Muscle of leg (tissue), 16 donors: ENCODE data around the gene FLT3LG. TPM values are rescaled to one million over a fixed set of nuclear protein-coding genes. Genes with fewer than 3 reads are reported as not detected.

Source experiments
- DNase-seq: peaks from one replicate; pipeline ENCODE4 v3.0.0; 2013
- H3K27ac ChIP-seq: one replicate; pipeline ENCODE4 v1.5.1; 2013; ENCODE audit warnings: mild to moderate bottlenecking, low read length, control low read depth
- H3K27me3 ChIP-seq: one replicate; pipeline ENCODE4 v1.6.1; 2013; ENCODE audit warnings: low read length; ENCODE audit not compliant: control insufficient read depth, insufficient read depth
- H3K36me3 ChIP-seq: one replicate; pipeline ENCODE4 v1.6.1; 2013; ENCODE audit warnings: low read length; ENCODE audit not compliant: control insufficient read depth, insufficient read depth
- H3K4me1 ChIP-seq: one replicate; pipeline ENCODE4 v1.6.1; 2013; ENCODE audit warnings: low read length; ENCODE audit not compliant: control insufficient read depth, insufficient read depth
- H3K4me3 ChIP-seq: one replicate; pipeline ENCODE4 v1.5.1; 2013; ENCODE audit warnings: low read length, control low read depth
- H3K9me3 ChIP-seq: replicated peaks from 2 replicates; pipeline ENCODE4 v1.6.1; 2013; ENCODE audit warnings: low read depth, low read length; ENCODE audit not compliant: control insufficient read depth
- WGBS: methylation state at CpG from one replicate; pipeline ENCODE4 v1.1.5; 2013; ENCODE audit warnings: missing lambda C conversion rate; ENCODE audit not compliant: insufficient coverage; 5-methylcytosine and 5-hydroxymethylcytosine counted together
- long read RNA-seq, 11 donors: transcript quantifications; one replicate each; lab custom pipeline, GENCODE V29; 2026
- polyA plus RNA-seq, 8 donors: library from polyadenylated mRNA; unstranded; fragments of 120-200 nt; gene quantifications; one replicate each; pipeline versions ENCODE4 v1.2.1 to v1.2.3, GENCODE V29; 2013; ENCODE audit warnings: inconsistent platforms in 1 of 8, low replicate concordance in 1 of 8; ENCODE audit not compliant: insufficient read length in 8 of 8, insufficient read depth in 1 of 8
- total RNA-seq: library from RNA; stranded (reverse); fragments of 120-200 nt; gene quantifications from one replicate; pipeline ENCODE4 v1.2.4, GENCODE V29; 2013

FLT3LG gene, protein sequence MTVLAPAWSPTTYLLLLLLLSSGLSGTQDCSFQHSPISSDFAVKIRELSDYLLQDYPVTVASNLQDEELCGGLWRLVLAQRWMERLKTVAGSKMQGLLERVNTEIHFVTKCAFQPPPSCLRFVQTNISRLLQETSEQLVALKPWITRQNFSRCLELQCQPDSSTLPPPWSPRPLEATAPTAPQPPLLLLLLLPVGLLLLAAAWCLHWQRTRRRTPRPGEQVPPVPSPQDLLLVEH
- 1.5 TPM for total RNA-seq
- polyA plus RNA-seq, result 1 to 10 TPM; 2.6 to 4.9 (median 3.3) TPM
- long read RNA-seq, donor 1, result 0 reads
- long read RNA-seq, donor 2, result 0 reads
- long read RNA-seq, donor 3, result 0 reads
- long read RNA-seq, donor 4, partial matches to known transcripts, result 0 of 1 reads
- long read RNA-seq, donor 4, other reads (novel, unspliced or antisense), result 0 of 1 reads
- long read RNA-seq, donor 5, result 0 reads
- long read RNA-seq, donor 6, partial matches to known transcripts, result 0 of 1 reads
- long read RNA-seq, donor 6, other reads (novel, unspliced or antisense), result 0 of 1 reads
- long read RNA-seq, donor 7, result 0 reads
- long read RNA-seq, donor 8, result 0 reads
- long read RNA-seq, donor 9, partial matches to known transcripts, result 0 of 1 reads
- long read RNA-seq, donor 9, other reads (novel, unspliced or antisense), result 0 of 1 reads
- long read RNA-seq, donor 10, result 0 reads
- long read RNA-seq, donor 11, partial matches to known transcripts, result 0 of 1 reads
- long read RNA-seq, donor 11, other reads (novel, unspliced or antisense), result 0 of 1 reads

DNA sequence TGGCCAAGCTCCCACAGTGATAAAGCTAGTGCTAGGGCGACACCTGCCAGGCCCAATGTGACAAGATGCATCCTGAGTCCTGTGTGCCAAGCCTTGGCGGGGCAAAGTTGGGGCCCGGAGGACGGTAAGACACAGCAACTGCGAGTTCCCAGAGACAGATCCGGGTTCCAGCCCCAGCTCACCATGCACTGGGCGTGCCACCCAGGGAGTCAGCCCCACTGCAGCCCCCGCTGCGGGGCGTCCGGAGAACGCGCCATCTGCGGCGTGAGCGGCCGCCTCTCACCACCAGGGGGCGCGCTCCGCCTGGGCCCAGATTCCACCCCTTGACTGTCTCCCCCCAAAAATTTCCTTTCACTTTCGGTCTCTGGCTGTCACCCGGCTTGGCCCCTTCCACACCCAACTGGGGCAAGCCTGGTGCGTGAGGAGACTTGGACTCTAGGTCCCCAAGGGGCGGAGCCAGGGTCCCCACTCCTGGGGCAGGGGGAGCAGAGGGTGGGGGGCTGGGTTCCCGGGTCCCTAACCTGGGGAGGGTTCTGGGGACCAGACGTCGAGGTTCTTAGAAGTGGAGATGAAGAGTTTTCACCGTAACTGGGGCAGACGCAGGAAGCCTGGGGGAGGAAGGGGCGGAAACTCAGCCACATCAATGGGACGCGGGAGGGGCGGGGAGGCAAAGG, at the start of gene FLT3LG:
TSS of gene FLT3LG (plus strand) at position 348 of the 674 bp plus-strand sequence. CDS start 425 bp downstream, outside the sequence.
- peak within 1 kb of the TSS; percentile 63 for H3K4me3 ChIP-seq
- WGBS, result 3% methylated on average over 29 of the region's 33 CpGs
- DNase-seq, result peak; percentile 89
- H3K36me3 ChIP-seq, result peaks cover 4% of the 10 kb centered on the region
- H3K4me1 ChIP-seq, result peaks cover 37% of the 10 kb centered on the region
- H3K27ac ChIP-seq, result peak within 1 kb of the TSS; percentile 71
- no peaks in the 10 kb centered on the region for H3K9me3 ChIP-seq
- peaks cover 2% of the 10 kb centered on the region for H3K27me3 ChIP-seq

DNA sequence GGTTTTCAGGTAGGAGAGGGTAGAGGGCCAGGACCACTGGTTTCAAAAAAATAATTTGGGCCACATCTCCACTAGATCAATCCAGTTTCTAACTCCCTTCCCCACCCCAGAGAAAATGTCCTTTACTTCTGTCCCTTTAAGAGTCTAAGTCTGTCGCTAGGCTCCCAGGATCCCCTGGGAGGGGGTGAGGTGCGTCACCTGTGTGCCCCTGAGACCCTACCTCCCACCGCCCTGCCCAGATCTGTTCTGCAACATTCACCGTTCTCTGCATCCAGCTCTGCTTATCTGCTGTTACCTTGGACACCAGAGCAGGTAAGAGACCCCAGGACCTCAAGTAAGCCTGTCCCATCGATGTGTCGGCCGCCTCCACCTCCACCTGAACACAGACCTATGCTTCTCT, 48.8 kb upstream of the FLT3LG start, which contains the start of gene GFY:
TSS of gene GFY (plus strand) at position 211 of the 400 bp plus-strand sequence. CDS start 1,043 bp downstream, outside the sequence.
- H3K4me1 ChIP-seq, result peaks cover 25% of the 10 kb centered on the region
- H3K36me3 ChIP-seq, result no peaks in the 10 kb centered on the region
- no peak within 1 kb of the TSS for H3K4me3 ChIP-seq
- no peaks in the 10 kb centered on the region for H3K9me3 ChIP-seq
- 31% methylated on average over 2 of the region's 7 CpGs for WGBS
- H3K27me3 ChIP-seq, result peaks cover 99% of the 10 kb centered on the region
- H3K27ac ChIP-seq, result no peak within 1 kb of the TSS
- DNase-seq, result no peak

DNA sequence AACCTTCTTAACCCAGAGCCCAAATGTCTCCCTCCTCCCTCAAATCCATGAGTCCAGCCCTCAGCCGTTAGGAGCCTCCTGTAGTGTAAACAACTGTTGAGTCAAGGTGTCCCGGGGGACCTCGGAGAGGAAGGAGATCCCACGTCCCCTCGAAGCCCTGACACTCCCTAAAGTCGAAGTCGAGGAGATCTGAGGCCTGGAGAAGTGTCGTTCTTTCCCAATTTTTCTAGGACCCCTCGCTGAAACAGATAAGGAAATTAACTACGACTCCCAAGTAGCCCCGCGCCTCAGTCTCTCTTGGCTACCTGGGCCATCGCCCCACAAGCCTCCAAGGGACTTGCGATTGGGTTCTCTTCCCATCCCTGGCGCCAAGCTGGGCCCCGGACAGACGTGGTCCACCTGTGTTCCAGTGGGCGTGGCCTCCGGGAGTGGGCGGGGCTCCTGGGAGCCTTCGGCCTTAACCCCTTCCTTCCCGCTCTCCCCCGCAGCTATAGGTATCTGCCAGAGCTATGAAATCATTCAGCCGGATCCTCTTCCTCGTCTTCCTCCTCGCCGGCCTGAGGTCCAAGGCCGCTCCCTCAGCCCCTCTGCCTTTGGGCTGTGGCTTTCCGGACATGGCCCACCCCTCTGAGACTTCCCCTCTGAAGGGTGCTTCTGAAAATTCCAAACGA, 48.0 kb upstream of the FLT3LG start:
- no peak for DNase-seq
- Histone ChIP-seq H3K36me3 (no peaks in the 10 kb centered on the region), H3K4me3 (no peak overlapping the region), H3K4me1 (peaks cover 24% of the 10 kb centered on the region), H3K27ac (no peak overlapping the region), H3K27me3 (peaks cover 100% of the 10 kb centered on the region), H3K9me3 (no peaks in the 10 kb centered on the region)
- WGBS, result 2% methylated on average over 20 of the region's 30 CpGs

DNA sequence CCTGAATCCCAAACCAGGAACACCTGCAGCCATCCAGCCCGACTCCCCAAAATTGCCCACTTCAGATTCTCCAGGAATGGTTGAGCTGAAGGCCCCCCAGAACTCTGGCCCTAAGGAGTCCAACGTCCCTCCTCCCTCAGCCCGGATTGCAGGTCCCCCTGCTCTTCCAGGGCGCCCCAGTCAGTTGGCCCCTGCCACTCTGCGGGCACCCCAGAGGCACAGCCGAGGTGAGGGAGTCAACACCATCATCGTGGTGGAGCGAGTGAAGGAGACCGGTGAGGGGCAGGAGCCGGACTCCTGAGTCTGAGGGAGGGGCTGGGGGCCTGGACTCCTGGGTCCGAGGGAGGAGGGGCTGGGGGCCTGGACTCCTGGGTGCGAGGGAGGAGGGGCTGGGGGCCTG, 46.7 kb upstream of the FLT3LG start:
- 39% methylated on average over 9 of the region's 12 CpGs for WGBS
- H3K36me3 ChIP-seq, result no peaks in the 10 kb centered on the region
- peaks cover 19% of the 10 kb centered on the region for H3K4me1 ChIP-seq
- no peak overlapping the region for H3K27ac ChIP-seq
- H3K4me3 ChIP-seq, result no peak overlapping the region
- H3K27me3 ChIP-seq, result peaks cover 100% of the 10 kb centered on the region
- H3K9me3 ChIP-seq, result no peaks in the 10 kb centered on the region
- DNase-seq, result no peak

DNA sequence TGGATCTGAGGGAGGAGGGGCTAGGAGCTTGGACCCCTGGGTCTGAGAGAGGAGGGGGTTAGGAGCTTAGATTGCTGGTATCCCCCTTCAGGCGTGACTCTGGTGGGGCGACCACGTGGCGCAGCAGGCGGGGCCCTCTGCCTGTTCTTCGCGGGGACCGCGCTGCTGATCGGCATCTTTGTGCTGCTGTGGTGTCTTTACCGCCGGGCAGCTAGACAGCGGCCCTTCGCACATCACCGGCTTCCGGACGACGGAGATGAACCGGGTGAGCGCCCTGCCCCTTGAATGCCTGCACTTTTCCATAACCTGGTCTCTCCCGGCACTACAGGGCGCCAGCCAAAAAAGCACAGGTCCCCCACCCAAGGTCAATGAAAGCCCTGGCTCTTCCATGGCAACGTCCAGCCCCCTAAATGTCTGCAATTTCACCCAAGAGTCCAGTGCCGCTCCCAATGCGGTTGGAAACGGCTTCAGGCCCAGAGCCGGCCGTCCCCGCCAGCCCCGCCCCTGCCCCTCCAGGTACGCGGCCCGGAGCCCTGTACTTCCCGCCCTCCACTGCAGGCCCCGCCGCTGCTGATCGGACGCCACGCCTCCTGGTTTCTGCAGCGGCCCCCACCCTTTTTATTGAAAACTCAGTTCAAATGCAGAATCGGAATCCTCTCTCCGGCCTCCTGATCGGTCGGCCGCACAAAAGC, 46.0 kb upstream of the FLT3LG start:
- Histone ChIP-seq H3K4me3 (no peak overlapping the region), H3K4me1 (peaks cover 15% of the 10 kb centered on the region), H3K36me3 (no peaks in the 10 kb centered on the region), H3K27me3 (peaks cover 100% of the 10 kb centered on the region), H3K9me3 (no peaks in the 10 kb centered on the region), H3K27ac (no peak overlapping the region)
- WGBS, result under 1% methylated on average over 45 of the region's 45 CpGs
- no peak for DNase-seq

DNA sequence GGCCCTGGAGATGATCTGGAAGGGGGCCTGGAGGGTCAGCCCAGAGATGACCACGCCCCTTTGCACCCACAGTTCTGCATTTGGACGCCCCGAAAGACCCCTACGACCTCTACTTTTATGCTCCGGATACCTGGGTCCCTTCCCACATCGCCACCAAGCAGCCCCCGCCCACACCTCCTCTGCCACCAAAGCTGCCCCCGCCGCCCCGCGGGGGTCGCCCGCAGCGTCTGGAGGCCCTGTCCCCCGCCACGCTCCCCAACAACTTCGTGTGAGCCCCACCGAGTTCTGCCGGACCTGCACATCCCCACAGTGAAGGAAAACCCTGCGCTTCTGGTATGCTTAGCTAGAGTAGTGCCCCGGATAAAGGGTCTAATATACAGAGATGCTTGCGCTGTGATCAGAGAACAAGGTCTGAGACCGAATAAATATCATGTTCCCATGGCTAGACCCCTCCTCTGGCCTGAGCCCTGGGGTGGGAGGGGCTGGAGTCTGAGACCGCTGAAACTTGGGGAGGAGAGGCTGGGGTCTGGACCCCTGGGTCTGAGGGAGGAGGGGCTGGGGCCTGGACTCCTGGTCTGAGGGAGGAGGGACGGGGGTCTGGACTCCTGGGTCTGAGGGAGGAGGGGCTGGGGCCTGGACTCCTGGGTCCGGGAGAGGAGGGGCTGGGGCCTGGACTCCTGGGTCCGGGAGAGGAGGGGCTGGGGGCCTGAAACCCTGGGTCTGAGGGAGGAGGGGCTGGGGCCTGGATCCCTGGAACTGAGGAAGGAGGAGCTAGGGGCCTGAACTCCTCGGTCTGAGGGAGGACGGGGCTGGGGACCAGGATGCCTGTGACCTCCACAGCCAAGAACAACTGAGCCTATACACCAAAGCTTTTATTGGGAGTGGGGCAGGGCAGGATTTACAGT, 45.2 kb upstream of the FLT3LG start:
- 6% methylated on average over 23 of the region's 29 CpGs for WGBS

DNA sequence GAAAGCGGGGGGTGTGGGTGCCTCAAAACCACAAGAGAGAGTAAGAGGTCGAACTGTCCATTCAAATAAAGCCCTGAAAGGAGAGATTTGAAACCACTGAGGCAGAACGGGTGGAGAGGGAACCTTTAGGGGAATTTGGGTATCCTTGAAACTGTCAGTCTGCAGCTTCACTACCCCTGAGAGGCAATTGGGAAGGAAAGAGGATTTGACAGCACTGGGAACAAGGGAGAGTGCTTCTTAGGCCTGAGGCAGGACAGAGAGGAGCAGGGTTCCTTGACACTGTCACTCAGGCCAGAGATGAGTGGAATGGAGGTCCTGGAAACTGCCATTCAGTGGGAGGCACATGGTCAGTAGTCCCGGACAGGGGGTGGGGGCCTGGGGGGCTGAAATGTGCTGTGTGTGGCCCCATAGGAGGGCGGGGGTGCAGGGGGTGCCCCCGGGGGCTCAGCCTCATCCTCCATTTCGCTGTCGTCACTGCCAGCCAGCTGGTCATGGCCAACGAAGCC, 43.8 kb upstream of the FLT3LG start:
- no peak for DNase-seq
- WGBS, result 74% methylated on average over 3 of the region's 9 CpGs
- Histone ChIP-seq H3K4me1 (peaks cover 10% of the 10 kb centered on the region), H3K36me3 (no peaks in the 10 kb centered on the region), H3K9me3 (no peaks in the 10 kb centered on the region), H3K27ac (no peak overlapping the region), H3K27me3 (peaks cover 100% of the 10 kb centered on the region), H3K4me3 (no peak overlapping the region)

More for the DNA sequence above, 45.2 kb upstream of the FLT3LG start:
- no peak for DNase-seq
- Histone ChIP-seq H3K36me3 (no peaks in the 10 kb centered on the region), H3K27me3 (peaks cover 100% of the 10 kb centered on the region), H3K4me3 (no peak overlapping the region), H3K9me3 (no peaks in the 10 kb centered on the region), H3K27ac (no peak overlapping the region), H3K4me1 (peaks cover 10% of the 10 kb centered on the region)

DNA sequence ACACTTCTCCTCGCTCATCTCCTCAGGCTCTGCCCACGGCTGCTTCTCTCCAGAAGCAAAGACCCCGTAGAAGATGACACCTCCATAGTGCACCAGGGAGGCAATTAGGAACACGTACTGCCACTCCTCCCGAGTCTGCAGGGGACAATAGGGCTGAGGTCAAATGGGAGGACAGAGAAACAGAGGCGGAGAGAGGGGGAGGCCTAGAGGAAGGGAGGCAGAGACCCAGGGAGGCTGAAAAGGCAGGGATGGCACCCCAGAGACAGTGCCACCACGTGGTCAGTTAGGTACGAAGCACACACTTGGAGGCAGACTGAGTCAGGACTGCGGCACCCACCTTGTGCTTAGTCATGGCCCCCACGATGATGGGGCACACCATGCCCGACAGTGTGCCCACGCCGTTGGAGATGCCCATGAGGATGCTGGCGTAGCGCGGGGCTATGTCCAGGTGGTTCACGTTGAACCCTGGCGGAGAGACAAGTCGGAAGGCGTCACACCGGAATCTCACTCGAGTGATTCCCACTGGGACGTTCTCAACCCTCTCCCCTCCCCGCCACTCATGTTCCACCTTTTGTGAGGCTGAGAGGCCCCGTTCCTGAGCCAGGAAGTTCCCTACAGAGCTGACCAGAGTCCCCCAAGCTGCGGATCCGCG, 43.2 kb upstream of the FLT3LG start:
- Histone ChIP-seq H3K36me3 (no peaks in the 10 kb centered on the region), H3K27ac (no peak overlapping the region), H3K27me3 (peaks cover 100% of the 10 kb centered on the region), H3K9me3 (no peaks in the 10 kb centered on the region), H3K4me3 (no peak overlapping the region), H3K4me1 (peaks cover 10% of the 10 kb centered on the region)
- DNase-seq, result no peak
- 56% methylated on average over 24 of the region's 28 CpGs for WGBS
